Measurements from ENCODE around the gene ANKRD10.

The ANKRD10 gene

GRCh38 chr13:110944968-110945927 is 30.4 kb upstream of the ANKRD10 start:
- no peak for DNase-seq

DNA sequence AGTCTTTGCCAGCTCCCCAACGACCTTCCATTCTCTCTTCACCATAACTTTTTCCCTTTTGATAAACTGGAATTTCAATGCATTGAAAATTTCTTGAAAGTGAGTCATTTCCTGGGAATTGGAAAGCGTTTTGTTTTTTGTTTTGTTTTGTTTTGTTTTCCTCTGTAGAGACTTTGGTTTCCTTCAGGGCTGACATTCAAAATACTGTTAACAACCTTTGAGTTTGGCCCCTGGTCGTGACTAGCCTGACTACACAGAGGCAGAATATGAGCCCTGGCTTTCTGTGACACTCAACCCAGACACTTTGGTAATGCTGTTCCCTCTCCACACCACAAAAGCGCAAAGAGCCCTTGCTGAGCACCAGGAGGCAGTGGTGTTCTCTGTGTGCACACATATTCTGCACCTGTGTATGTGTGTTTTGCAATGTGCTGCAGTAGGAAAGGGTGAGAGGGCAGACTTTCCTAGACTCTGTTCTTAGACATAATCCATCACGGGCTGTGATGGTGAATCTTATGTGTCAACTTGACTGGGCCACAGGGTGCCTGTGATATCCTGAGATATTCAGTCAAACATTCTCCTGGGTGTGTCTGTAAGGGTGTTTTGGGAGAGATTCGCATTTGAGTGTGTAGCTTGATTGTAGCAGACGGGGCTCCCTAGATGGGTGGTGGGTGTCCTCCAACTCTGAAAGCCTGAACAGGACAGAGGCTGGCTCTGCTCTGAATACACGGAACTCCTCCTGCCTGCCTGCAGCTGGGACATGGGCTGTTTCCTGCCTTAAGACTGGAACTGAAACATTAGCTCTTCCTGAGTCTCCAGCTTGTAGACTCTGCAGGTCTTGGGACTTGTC is 29.5 kb upstream of the ANKRD10 start:
- no peak for DNase-seq

DNA sequence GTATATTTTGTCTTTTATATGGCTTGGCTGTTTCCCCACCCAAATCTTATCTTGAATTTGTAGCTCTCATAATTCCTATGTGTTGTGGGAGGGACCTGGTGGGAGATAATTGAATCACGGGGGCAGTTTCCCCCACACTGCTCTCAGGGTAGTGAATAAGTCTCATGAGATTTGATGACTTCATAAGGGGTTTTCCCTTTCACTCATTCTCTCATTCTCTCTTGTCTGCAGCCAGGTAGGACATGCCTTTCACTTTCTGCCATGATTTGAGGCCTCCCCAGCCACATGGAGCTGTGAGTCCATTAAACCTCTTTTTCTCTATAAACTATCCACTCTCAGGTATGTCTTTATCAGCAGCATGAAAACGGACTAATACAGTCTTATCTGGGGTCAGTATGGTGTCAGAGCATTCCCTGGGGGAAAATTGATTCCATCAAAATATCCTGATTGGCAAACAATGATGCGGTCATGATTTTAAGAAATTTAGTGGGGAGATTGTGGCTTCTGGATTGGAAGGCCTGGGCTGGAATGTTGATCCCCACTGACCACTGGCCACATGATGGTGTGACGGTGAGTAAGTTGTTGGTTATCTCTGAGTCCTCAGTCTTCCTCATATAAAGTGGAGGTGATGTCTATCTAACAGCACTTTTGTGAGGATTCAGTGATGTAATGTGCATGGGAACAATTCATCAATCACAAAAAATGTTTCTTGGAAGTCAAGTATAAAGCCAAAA is 27.5 kb upstream of the ANKRD10 start:
- DNase-seq: no peak

DNA sequence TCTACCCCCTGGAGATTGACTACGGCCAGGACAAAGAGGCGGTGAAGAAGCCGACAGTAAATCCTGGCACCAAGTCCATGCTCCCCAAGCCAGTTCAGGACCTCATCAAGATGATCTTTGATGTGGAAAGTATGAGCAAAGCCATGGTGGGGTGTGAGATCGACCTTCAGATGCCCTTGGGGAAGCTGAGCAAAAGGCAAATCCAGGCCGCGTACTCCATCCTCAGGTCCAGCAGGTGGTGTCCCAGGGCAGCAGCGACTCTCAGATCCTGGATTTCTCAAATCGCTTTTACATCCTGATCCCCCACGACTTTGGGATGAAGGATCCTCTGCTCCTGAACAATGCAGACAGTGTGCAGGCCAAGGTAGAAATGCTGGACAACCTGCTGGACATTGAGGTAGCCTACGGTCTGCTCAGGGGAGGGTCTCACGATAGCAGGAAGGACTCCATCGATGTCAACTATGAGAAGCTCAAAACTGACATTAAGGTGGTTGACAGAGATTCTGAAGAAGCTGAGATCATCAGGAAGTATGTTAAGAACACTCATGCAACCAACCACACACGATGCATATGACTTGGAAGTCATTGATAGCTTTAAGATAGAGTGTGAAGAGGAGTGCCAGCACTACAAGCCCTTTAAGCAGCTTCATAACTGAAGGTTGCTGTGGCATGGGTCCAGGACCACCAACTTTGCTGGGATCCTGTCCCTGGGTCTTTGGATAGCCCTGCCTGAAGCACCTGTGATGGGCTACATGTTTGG is 24.0 kb upstream of the ANKRD10 start:
- no peak for DNase-seq

GRCh38 chr13:110937511-110938285 is 22.8 kb upstream of the ANKRD10 start:
- no peak for DNase-seq

GRCh38 chr13:110936519-110936918 is 21.6 kb upstream of the ANKRD10 start:
- DNase-seq: no peak

- no peak for DNase-seq
Observed at GRCh38 chr13:110932588-110932987, 17.7 kb upstream of the ANKRD10 start.

GRCh38 chr13:110929104-110929777 is 14.4 kb upstream of the ANKRD10 start:
- DNase-seq: no peak

DNA sequence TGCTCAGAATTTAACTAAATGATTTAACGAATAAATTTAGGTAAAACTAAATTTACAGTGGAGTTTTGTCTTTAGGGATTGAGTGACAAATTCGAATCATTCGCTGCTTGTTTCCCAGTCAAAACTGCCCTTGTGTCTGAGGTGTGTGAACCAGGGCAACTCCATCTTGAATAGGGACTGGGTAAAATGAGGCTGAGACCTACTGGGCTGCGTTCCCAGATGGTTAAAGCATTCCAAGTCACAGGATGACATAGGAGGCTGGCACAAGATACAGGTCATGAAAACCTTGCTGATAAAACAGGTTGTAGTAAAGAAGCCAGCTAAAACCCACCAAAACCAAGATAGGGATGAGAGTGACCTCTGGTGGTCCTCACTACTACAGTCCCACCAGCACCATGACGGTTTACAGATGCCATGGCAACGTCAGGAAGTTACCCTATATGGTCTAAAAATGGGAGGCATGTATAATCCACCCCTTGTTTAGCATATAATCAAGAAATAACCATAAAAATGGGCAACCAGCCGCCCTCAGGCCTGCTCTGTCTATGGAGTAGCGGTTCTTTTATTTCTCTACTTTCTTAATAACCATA is 10.2 kb upstream of the ANKRD10 start:
- no peak for DNase-seq

DNA sequence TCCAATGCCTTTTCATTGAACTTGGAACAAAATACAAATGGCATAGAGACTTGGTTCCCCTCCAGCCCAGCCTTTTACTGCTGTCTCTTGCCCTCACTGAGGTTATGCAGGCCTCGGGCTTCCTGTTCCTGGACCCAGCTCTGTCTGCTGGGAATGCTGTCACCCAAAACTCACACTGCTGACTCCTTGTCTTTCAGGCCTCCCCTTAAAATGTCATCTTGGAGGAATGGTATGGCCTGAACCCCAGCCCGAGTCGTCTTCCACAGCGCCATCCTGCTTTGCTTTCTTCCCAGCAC is 9.7 kb upstream of the ANKRD10 start:
- DNase-seq: no peak

DNA sequence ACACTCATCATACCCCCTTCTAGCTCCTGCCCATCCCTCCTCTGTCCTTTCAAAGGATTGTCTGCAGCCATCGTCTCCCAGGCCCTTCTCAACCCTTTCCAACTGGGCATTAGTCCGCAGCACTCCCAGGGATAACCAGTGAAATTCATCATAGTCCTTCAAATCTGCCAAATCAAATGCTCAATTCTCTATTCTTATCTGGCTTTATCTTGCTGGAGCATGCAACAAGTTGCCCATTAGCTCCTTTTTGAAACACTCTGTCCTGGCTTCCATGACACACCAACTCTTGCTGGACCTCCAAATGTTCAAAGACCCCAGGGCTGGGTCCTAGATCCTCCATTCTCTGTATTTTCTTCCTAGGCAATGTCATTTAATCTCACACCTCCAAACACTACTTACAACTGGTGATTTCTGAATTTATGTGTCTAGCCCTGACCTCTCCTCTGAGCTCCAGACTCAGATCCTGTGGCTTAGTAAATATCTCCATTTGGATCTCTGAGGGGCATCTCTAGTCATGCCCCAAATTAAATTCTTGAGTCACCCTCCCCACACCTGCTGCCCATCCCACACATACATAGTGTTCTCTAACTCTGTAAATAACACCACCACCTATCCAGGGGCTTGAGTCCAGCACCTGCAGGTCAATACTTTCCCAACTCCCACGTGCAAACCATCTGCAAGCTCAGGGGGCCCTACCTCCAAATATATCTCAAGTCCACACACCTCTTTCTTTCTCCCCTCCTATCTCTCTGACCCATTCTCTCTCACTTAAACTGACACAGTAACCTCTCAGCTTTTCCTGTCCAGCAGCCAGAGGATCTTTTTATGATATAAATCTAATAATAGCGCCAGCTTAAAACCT is 9.1 kb upstream of the ANKRD10 start:
- DNase-seq: no peak

GRCh38 chr13:110923086-110923485 is 8.2 kb upstream of the ANKRD10 start:
- DNase-seq: no peak

DNA sequence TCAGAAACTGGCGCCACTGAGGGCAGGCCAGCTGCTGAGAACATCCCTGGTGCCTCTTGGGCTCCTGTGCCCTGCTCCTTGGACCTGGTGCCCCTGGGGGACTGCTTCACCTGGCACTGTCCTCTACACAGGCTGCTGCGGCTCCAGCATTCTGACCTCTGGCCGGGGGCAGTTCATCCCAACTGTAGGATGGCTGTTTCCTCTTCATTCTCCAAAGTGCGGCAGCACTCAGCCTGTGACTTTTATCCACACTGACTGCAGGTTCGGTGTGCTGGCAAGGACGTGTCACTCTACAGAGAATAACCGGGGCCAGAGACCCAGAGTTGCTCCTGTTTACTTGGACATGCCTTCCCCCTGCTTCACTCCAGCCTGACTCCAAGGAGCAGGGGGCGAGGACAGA is 7.6 kb upstream of the ANKRD10 start:
- no peak for DNase-seq

GRCh38 chr13:110921695-110922094 is 6.8 kb upstream of the ANKRD10 start:
- no peak for DNase-seq

- DNase-seq: no peak
Observed at GRCh38 chr13:110921209-110921608, 6.3 kb upstream of the ANKRD10 start.

DNA sequence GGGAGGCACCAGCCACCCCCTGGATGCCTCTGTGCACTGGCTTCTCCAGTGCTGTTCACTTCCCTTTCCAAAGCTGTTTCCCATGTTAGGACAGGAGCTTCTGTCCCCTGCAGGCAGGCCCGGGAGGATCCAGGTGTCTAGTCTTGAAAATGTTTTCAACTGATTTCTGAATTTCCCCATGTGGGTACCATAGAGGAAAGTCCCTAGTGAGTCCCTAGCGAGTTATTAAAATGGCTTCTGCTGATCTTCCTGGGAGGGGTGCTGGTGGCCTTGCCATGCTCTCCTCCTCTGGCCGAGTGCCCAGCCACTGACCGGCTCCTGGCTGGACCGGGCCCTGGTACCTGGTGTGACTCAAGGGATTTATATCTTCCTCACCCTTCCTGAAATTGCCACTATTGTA is 5.2 kb upstream of the ANKRD10 start:
- no peak for DNase-seq

- no peak for DNase-seq
Observed at GRCh38 chr13:110916301-110917142, 1.7 kb upstream of the ANKRD10 start.

DNA sequence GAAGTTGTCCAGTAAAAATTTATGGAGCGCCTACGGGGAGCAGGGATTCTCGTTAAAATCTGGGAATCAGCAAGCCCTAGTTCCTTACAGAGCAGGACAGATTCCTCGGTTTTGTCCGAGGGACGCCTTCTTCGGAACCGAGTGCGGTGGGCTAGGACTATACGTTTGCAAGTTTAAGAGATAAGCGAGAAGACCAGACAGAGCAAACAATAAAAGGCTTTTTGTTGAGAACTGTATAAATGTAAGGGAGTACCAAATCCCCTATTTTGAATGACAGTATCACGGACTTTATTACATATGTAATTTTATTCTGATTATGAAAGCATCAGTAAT is 971 bp upstream of the ANKRD10 start:
- DNase-seq: no peak

All from DMS 273 treated with DMSO at 0.1 percent for 48 hours (cell line).